Ishikawa (cell line): Measurements from ENCODE around the gene SLC35G6.

Experiments used
- CEBPB ChIP-seq: IDR thresholded peaks from 2 replicates; pipeline ENCODE4 v1.6.1; 2012
- CREB1 ChIP-seq: IDR thresholded peaks from 2 replicates; pipeline ENCODE4 v1.6.1; 2012; ENCODE audit warnings: low read depth
- EP300 ChIP-seq: IDR thresholded peaks from 2 replicates; pipeline ENCODE4 v1.6.1; 2012; ENCODE audit warnings: borderline replicate concordance
- FOXM1 ChIP-seq: IDR thresholded peaks from 2 replicates; pipeline ENCODE4 v1.6.1; 2012; ENCODE audit warnings: low read depth, borderline replicate concordance
- MAX ChIP-seq: IDR thresholded peaks from 2 replicates; pipeline ENCODE4 v1.6.1; 2012
- NFIC ChIP-seq: IDR thresholded peaks from 2 replicates; pipeline ENCODE4 v1.6.1; 2012
- RAD21 ChIP-seq: IDR thresholded peaks from 2 replicates; pipeline ENCODE4 v1.6.1; 2012; ENCODE audit warnings: low read depth
- REST ChIP-seq: IDR thresholded peaks from 2 replicates; pipeline ENCODE4 v1.6.1; 2012; ENCODE audit warnings: low read depth, mild to moderate bottlenecking
- TAF1 ChIP-seq: IDR thresholded peaks from 2 replicates; pipeline ENCODE4 v1.6.1; 2012; ENCODE audit warnings: low read depth, mild to moderate bottlenecking
- TCF12 ChIP-seq: IDR thresholded peaks from 2 replicates; pipeline ENCODE4 v1.6.1; 2012; ENCODE audit warnings: low read depth
- USF1 ChIP-seq: IDR thresholded peaks from 2 replicates; pipeline ENCODE4 v1.6.1; 2012
- YY1 ChIP-seq: IDR thresholded peaks from 2 replicates; pipeline ENCODE4 v1.6.1; 2012; ENCODE audit warnings: low read depth
- ZBTB7A ChIP-seq: IDR thresholded peaks from 2 replicates; pipeline ENCODE4 v1.6.1; 2012; ENCODE audit warnings: low read depth

- no peak for TF ChIP-seq REST
- TF ChIP-seq RAD21 = no peak
- TF ChIP-seq MAX = peak; percentile 80
- TF ChIP-seq CREB1 = no peak; the same call in 1 of the 2 replicates
- TF ChIP-seq EP300 = peak; percentile 47; the same call in 1 of the 2 replicates
- TF ChIP-seq TAF1 = peak; percentile 99
- peak; percentile 50; the same call in 1 of the 2 replicates for TF ChIP-seq ZBTB7A
- no peak for TF ChIP-seq CEBPB
- TF ChIP-seq NFIC = peak; percentile 46
- TF ChIP-seq TCF12 = peak; percentile 50
- TF ChIP-seq FOXM1 = no peak
- peak; percentile 74 for TF ChIP-seq YY1
- 0 out of 2 replicates have a peak, but pooled peaks have one; percentile 10 for TF ChIP-seq USF1
These were observed 3.0 kb downstream of the SLC35G6 start, which contains the start of gene POLR2A for GRCh38 chr17:7484067-7484918.
